SH-SY5Y (cell line): Measurements from ENCODE around the gene MYRF.

ENCODE experiments used
- GATA2 ChIP-seq: IDR thresholded peaks from 2 replicates; pipeline ENCODE4 v1.6.1; 2011; ENCODE audit warnings: mild to moderate bottlenecking, low read depth, low read length
- GATA3 ChIP-seq: IDR thresholded peaks from 2 replicates; pipeline ENCODE4 v1.6.1; 2011; ENCODE audit warnings: low read depth, mild to moderate bottlenecking, low read length, moderate library complexity

DNA sequence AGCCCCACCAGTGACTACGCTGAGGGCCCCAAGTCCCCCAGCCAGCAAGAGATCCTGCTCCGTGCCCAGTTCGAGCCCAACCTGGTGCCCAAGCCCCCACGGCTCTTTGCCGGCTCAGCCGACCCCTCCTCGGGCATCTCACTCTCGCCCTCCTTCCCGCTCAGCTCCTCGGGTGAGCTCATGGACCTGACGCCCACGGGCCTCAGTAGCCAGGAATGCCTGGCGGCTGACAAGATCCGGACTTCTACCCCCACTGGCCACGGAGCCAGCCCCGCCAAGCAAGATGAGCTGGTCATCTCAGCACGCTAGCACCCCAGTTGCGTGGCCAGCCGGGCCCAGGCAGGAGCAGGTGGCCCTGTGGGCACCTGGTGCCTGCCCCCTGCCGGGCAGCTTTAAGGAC, 8.3 kb upstream of the MYRF start:
- TF ChIP-seq GATA2 (no peak), GATA3 (no peak)
